GM13976 (cell line): ENCODE measurements around the gene LRRC4C.

Experiments used
- DNase-seq: peaks from one replicate; pipeline ENCODE4 v3.0.0; 2012; ENCODE audit warnings: low spot score
- CTCF ChIP-seq: IDR thresholded peaks from 2 replicates; pipeline ENCODE4 v1.5.1; 2012; ENCODE audit warnings: borderline replicate concordance, mild to moderate bottlenecking; ENCODE audit not compliant: insufficient read depth; ENCODE audit errors: extremely low read depth, missing control alignments, control extremely low read depth
- in situ Hi-C: fragments of 300-500 bp; cut with MboI; formaldehyde crosslinking; loops from one replicate; pipeline ENCODE4 v1.12.0; 2022; ENCODE audit warnings: low sequenced_read_pairs, mixed read lengths, inconsistent platforms; ENCODE audit not compliant: unreplicated experiment

Gene LRRC4C

GRCh38 chr11:40269865-40270264, 1189.6 kb downstream of the LRRC4C start:
- DNase-seq, result no peak
- in situ Hi-C loops, result no loop called here
- TF ChIP-seq CTCF, result no peak

GRCh38 chr11:40268551-40268950, 1190.9 kb downstream of the LRRC4C start:
- in situ Hi-C loops, result no loop called here

GRCh38 chr11:40255457-40255856, 1204.0 kb downstream of the LRRC4C start:
- in situ Hi-C loops, result no loop called here
- DNase-seq, result no peak
- no peak for TF ChIP-seq CTCF

More at GRCh38 chr11:40268551-40268950, 1190.9 kb downstream of the LRRC4C start:
- no peak for TF ChIP-seq CTCF
- DNase-seq, result no peak

GRCh38 chr11:40253166-40253565, 1206.3 kb downstream of the LRRC4C start:
- no peak for TF ChIP-seq CTCF
- DNase-seq, result no peak
- in situ Hi-C loops, result no loop called here

GRCh38 chr11:40252236-40252635, 1207.2 kb downstream of the LRRC4C start:
- TF ChIP-seq CTCF, result no peak
- no peak for DNase-seq
- in situ Hi-C loops, result no loop called here

GRCh38 chr11:40246983-40247382, 1212.5 kb downstream of the LRRC4C start:
- TF ChIP-seq CTCF, result no peak
- in situ Hi-C loops, result no loop called here
- no peak for DNase-seq
